Neuronal stem cell (in vitro differentiated cells): ENCODE results near the gene RBM5.
A peak's percentile ranks its signal among the peaks of the same experiment; 100 is the strongest.

Source experiments
- DNase-seq: peaks from one replicate; pipeline ENCODE4 v3.0.0-alpha.2; 2013; ENCODE audit warnings: low spot score
- H2AFZ ChIP-seq: one replicate; pipeline ENCODE4 v1.6.1; 2013; ENCODE audit warnings: mild to moderate bottlenecking, low read length, inconsistent platforms
- H2AK5ac ChIP-seq: 2 replicates; pipeline ENCODE4 v1.6.1; 2013; ENCODE audit warnings: low read depth, mild to moderate bottlenecking, inconsistent platforms, low read length, moderate library complexity, mixed read lengths
- H2BK120ac ChIP-seq: 2 replicates; pipeline ENCODE4 v1.6.1; 2013; ENCODE audit warnings: low read depth, mild to moderate bottlenecking, inconsistent platforms, low read length, moderate library complexity, mixed read lengths
- H2BK12ac ChIP-seq: one replicate; pipeline ENCODE4 v1.6.1; 2013; ENCODE audit warnings: low read length, inconsistent platforms
- H2BK15ac ChIP-seq: 2 replicates; pipeline ENCODE4 v1.6.1; 2013; ENCODE audit warnings: mild to moderate bottlenecking, low read length, inconsistent platforms, mixed read lengths
- H2BK5ac ChIP-seq: one replicate; pipeline ENCODE4 v1.6.1; 2013; ENCODE audit warnings: inconsistent platforms, mild to moderate bottlenecking, low read length, moderate library complexity
- H3K14ac ChIP-seq: one replicate; pipeline ENCODE4 v1.6.1; 2013; ENCODE audit warnings: low read length, inconsistent platforms
- H3K18ac ChIP-seq: 2 replicates; pipeline ENCODE4 v1.6.1; 2013; ENCODE audit warnings: low read length, inconsistent platforms
- H3K23ac ChIP-seq: 2 replicates; pipeline ENCODE4 v1.6.1; 2013; ENCODE audit warnings: low read depth, mild to moderate bottlenecking, mixed read lengths, low read length, inconsistent platforms; ENCODE audit not compliant: poor library complexity
- H3K27ac ChIP-seq: replicated peaks from 3 replicates; pipeline ENCODE4 v1.5.1; 2013; ENCODE audit warnings: low read length, inconsistent platforms
- H3K27me3 ChIP-seq, 3 experiments: 2 replicates each; pipeline ENCODE4 v1.6.1; 2013; ENCODE audit warnings: low read length in 3 of 3, mild to moderate bottlenecking in 2 of 3, inconsistent platforms in 1 of 3, low read depth in 1 of 3, mixed read lengths in 1 of 3, moderate library complexity in 1 of 3; ENCODE audit not compliant: control insufficient read depth in 3 of 3, insufficient read depth in 3 of 3
- H3K36me3 ChIP-seq, 2 donors: replicated peaks in 1 of 2; 2 replicates each; pipeline ENCODE4 v1.6.1; 2013; ENCODE audit warnings: low read length in 2 of 2; ENCODE audit not compliant: control insufficient read depth in 2 of 2, insufficient read depth in 2 of 2
- H3K4ac ChIP-seq: 2 replicates; pipeline ENCODE4 v1.6.1; 2013; ENCODE audit warnings: inconsistent platforms, mild to moderate bottlenecking, low read length, moderate library complexity
- H3K4me1 ChIP-seq, 2 donors: 1 replicate in 1 of 2; 2 replicates in 1 of 2; pipeline ENCODE4 v1.6.1; 2013; ENCODE audit warnings: low read length in 2 of 2, low read depth in 1 of 2; ENCODE audit not compliant: control insufficient read depth in 2 of 2, insufficient read depth in 1 of 2
- H3K4me2 ChIP-seq: one replicate; pipeline ENCODE4 v1.6.1; 2013; ENCODE audit warnings: mild to moderate bottlenecking, low read length, inconsistent platforms; ENCODE audit not compliant: insufficient read depth, poor library complexity, severe bottlenecking
- H3K4me3 ChIP-seq, 2 donors: 2 replicates each; pipeline ENCODE4 v1.5.1; 2013; ENCODE audit warnings: low read length in 2 of 2, mild to moderate bottlenecking in 2 of 2, inconsistent platforms in 1 of 2, moderate library complexity in 1 of 2
- H3K79me1 ChIP-seq: one replicate; pipeline ENCODE4 v1.6.1; 2013; ENCODE audit warnings: low read depth, mild to moderate bottlenecking, inconsistent platforms, low read length, moderate library complexity
- H3K9ac ChIP-seq: one replicate; pipeline ENCODE4 v1.6.1; 2013; ENCODE audit warnings: mild to moderate bottlenecking, low read depth, low read length, inconsistent platforms; ENCODE audit not compliant: poor library complexity
- H3K9me3 ChIP-seq, 2 donors: replicated peaks in 1 of 2; 2 replicates each; pipeline versions ENCODE3 to v1.6.1; 2013; ENCODE audit warnings: low read length in 2 of 2, mild to moderate bottlenecking in 2 of 2, inconsistent platforms in 1 of 2, low read depth in 1 of 2, mixed read lengths in 1 of 2, moderate library complexity in 1 of 2; ENCODE audit not compliant: control insufficient read depth in 2 of 2, insufficient read depth in 1 of 2
- H4K8ac ChIP-seq: one replicate; pipeline ENCODE4 v1.6.1; 2013; ENCODE audit warnings: low read depth, mild to moderate bottlenecking, inconsistent platforms, low read length, moderate library complexity
- H4K91ac ChIP-seq: one replicate; pipeline ENCODE4 v1.6.1; 2013; ENCODE audit warnings: low read length, low read depth, mild to moderate bottlenecking, inconsistent platforms; ENCODE audit not compliant: poor library complexity
- WGBS, 2 donors: extraction: QIAGEN DNeasy Blood & Tissue Kit; methylation state at CpG; one replicate each; pipeline ENCODE4 v1.1.7; 2013; ENCODE audit warnings: missing lambda C conversion rate in 2 of 2, mixed read lengths in 1 of 2; ENCODE audit not compliant: insufficient read length in 2 of 2, insufficient replicate concordance in 1 of 2; ENCODE audit errors: extremely low coverage in 2 of 2; 5-methylcytosine and 5-hydroxymethylcytosine counted together

The RBM5 gene

GRCh38 chr3:50155491-50155878 is 66.8 kb downstream of the RBM5 start:
- H3K27ac ChIP-seq, result peak overlapping the region; percentile 63

GRCh38 chr3:50155891-50156290 is 67.2 kb downstream of the RBM5 start:
- Histone ChIP-seq H3K4ac (no peak overlapping the region), H2AFZ (no peak overlapping the region), H3K9me3 (no peaks in the 10 kb centered on the region), H2AK5ac (peak overlapping the region; percentile 92), H3K9ac (peak overlapping the region; percentile 90), H3K18ac (peak overlapping the region; percentile 96), H4K91ac (no peak overlapping the region), H3K14ac (peak overlapping the region; percentile 89), H2BK5ac (peak overlapping the region; percentile 30), H3K23ac (peak overlapping the region; percentile 87), H3K4me1 (peaks cover 10 to 35% of the 10 kb centered on the region in 2 donors), H4K8ac (no peak overlapping the region), H2BK120ac (no peak overlapping the region), H3K36me3 (peaks cover 0 to 15% of the 10 kb centered on the region in 2 donors), H3K79me1 (peaks cover 26% of the 10 kb centered on the region), H3K4me2 (peak overlapping the region; percentile 93), H2BK12ac (no peak overlapping the region), H3K27ac (no peak overlapping the region), H2BK15ac (peak overlapping the region; percentile 79), H3K4me3 (peak overlapping the region in 1 of 2 donors; percentile 95), H3K27me3 (peaks cover 0 to 86% (median 17%) of the 10 kb centered on the region in 3 experiments)
- DNase-seq, result no peak
- no CpG with 5 or more reads among the region's 13 CpGs for WGBS, 2 donors

More at GRCh38 chr3:50155491-50155878, 66.8 kb downstream of the RBM5 start:
- Histone ChIP-seq H3K27me3 (peaks cover 0 to 86% (median 17%) of the 10 kb centered on the region in 3 experiments), H3K4me1 (peaks cover 10 to 38% of the 10 kb centered on the region in 2 donors), H4K8ac (no peak overlapping the region), H3K18ac (peak overlapping the region; percentile 96), H2BK5ac (peak overlapping the region; percentile 30), H3K14ac (peak overlapping the region; percentile 89), H3K36me3 (peaks cover 0 to 15% of the 10 kb centered on the region in 2 donors), H3K9ac (peak overlapping the region; percentile 90), H2AK5ac (peak overlapping the region; percentile 92), H3K9me3 (no peaks in the 10 kb centered on the region), H3K4me3 (peak overlapping the region; percentile 40 to 95), H3K79me1 (peaks cover 26% of the 10 kb centered on the region), H2BK12ac (no peak overlapping the region), H2AFZ (peak overlapping the region; percentile 71), H4K91ac (no peak overlapping the region), H3K4ac (no peak overlapping the region), H3K23ac (peak overlapping the region; percentile 87), H2BK15ac (peak overlapping the region; percentile 79), H3K4me2 (peak overlapping the region; percentile 93), H2BK120ac (no peak overlapping the region)
- WGBS, 2 donors, result no CpG with 5 or more reads among the region's 37 CpGs
- DNase-seq, result no peak

- Histone ChIP-seq H3K9me3 (no peaks in the 10 kb centered on the region), H2BK15ac (peak overlapping the region; percentile 63), H3K4me1 (peaks cover 10 to 26% of the 10 kb centered on the region in 2 donors), H3K9ac (peak overlapping the region; percentile 90), H3K79me1 (peaks cover 28% of the 10 kb centered on the region), H3K4ac (no peak overlapping the region), H2AFZ (peak overlapping the region; percentile 66), H2BK5ac (peak overlapping the region; percentile 30), H3K18ac (peak overlapping the region; percentile 89), H2BK120ac (no peak overlapping the region), H4K8ac (no peak overlapping the region), H3K27me3 (peaks cover 0 to 87% (median 17%) of the 10 kb centered on the region in 3 experiments), H3K4me3 (peak overlapping the region in 1 of 2 donors; percentile 95), H3K27ac (no peak overlapping the region), H4K91ac (no peak overlapping the region), H3K14ac (no peak overlapping the region), H2AK5ac (peak overlapping the region; percentile 92), H2BK12ac (peak overlapping the region; percentile 75), H3K23ac (peak overlapping the region; percentile 4), H3K4me2 (peak overlapping the region; percentile 93), H3K36me3 (peaks cover 0 to 24% of the 10 kb centered on the region in 2 donors)
- no peak for DNase-seq
- no CpG with 5 or more reads among the region's 20 CpGs for WGBS, 2 donors
Measured at GRCh38 chr3:50156549-50157493, 68.1 kb downstream of the RBM5 start.
